Loucy (cell line): ENCODE measurements around the gene LCMT2.

ENCODE experiments used
- H2AFZ ChIP-seq: fragments of 200-600 bp; sonication (generic); 2 replicates; pipeline ENCODE4 v1.6.0; 2016; ENCODE audit warnings: antibody characterized with exemption, mild to moderate bottlenecking, low read length, moderate library complexity
- H3F3A ChIP-seq: fragments of 200-600 bp; 2 replicates; pipeline ENCODE4 v1.6.0; 2016; ENCODE audit warnings: antibody characterized with exemption, low read depth, mild to moderate bottlenecking
- H3K27me3 ChIP-seq: fragments of 200-600 bp; sonication (generic); 2 replicates; pipeline ENCODE4 v1.6.1; 2014; ENCODE audit warnings: low read length, mild to moderate bottlenecking; ENCODE audit not compliant: insufficient read depth, poor library complexity, severe bottlenecking
- H3K36me3 ChIP-seq: fragments of 200-600 bp; sonication (generic); 2 replicates; pipeline ENCODE4 v1.6.1; 2016; ENCODE audit warnings: low read length; ENCODE audit not compliant: insufficient read depth
- H3K4me1 ChIP-seq: fragments of 200-600 bp; sonication (generic); 2 replicates; pipeline ENCODE4 v1.5.1; 2014; ENCODE audit warnings: low read length, mild to moderate bottlenecking; ENCODE audit not compliant: insufficient read depth, poor library complexity, severe bottlenecking
- H3K4me2 ChIP-seq: fragments of 200-600 bp; sonication (generic); 2 replicates; pipeline ENCODE4 v1.6.0; 2014; ENCODE audit warnings: antibody characterized with exemption, low read length, low read depth, mild to moderate bottlenecking; ENCODE audit not compliant: poor library complexity, severe bottlenecking
- H3K4me3 ChIP-seq: fragments of 200-600 bp; sonication (generic); 2 replicates; pipeline ENCODE4 v1.5.1; 2014; ENCODE audit warnings: low read length, mild to moderate bottlenecking, mixed read lengths; ENCODE audit not compliant: poor library complexity, severe bottlenecking
- H3K79me2 ChIP-seq: fragments of 200-600 bp; sonication (generic); 2 replicates; pipeline ENCODE4 v1.6.1; 2014; ENCODE audit warnings: low read length; ENCODE audit not compliant: insufficient read depth
- H3K9ac ChIP-seq: fragments of 200-600 bp; sonication (generic); 2 replicates; pipeline ENCODE4 v1.6.0; 2014; ENCODE audit warnings: mild to moderate bottlenecking, low read depth, low read length, moderate library complexity; ENCODE audit not compliant: poor library complexity, severe bottlenecking
- H3K9me2 ChIP-seq: fragments of 200-600 bp; sonication (generic); replicated peaks from 2 replicates; pipeline ENCODE4 v1.6.1; 2016; ENCODE audit warnings: low read depth, low read length, mixed read lengths
- H3K9me3 ChIP-seq: fragments of 200-600 bp; sonication (generic); 2 replicates; pipeline ENCODE4 v1.6.1; 2014; ENCODE audit warnings: mild to moderate bottlenecking, antibody characterized with exemption, low read length, low read depth; ENCODE audit not compliant: insufficient read depth
- H4K20me1 ChIP-seq: fragments of 200-600 bp; sonication (generic); 2 replicates; pipeline ENCODE4 v1.6.0; 2014; ENCODE audit warnings: antibody characterized with exemption, low read length, mild to moderate bottlenecking; ENCODE audit not compliant: insufficient read depth, poor library complexity, severe bottlenecking
- EZH2phosphoT487 ChIP-seq: fragments of 200-600 bp; IDR thresholded peaks from 2 replicates; pipeline ENCODE4 v1.6.1; 2018; ENCODE audit warnings: antibody characterized with exemption, mild to moderate bottlenecking, moderate library complexity, borderline replicate concordance
- TF ChIP-seq, protein P1 (sequence below): fragments of 200-600 bp; sonication (generic); conservative IDR thresholded peaks from 2 replicates; pipeline ENCODE4 v1.5.1; 2014; ENCODE audit warnings: mild to moderate bottlenecking, antibody characterized with exemption, low read length

Gene LCMT2

DNA sequence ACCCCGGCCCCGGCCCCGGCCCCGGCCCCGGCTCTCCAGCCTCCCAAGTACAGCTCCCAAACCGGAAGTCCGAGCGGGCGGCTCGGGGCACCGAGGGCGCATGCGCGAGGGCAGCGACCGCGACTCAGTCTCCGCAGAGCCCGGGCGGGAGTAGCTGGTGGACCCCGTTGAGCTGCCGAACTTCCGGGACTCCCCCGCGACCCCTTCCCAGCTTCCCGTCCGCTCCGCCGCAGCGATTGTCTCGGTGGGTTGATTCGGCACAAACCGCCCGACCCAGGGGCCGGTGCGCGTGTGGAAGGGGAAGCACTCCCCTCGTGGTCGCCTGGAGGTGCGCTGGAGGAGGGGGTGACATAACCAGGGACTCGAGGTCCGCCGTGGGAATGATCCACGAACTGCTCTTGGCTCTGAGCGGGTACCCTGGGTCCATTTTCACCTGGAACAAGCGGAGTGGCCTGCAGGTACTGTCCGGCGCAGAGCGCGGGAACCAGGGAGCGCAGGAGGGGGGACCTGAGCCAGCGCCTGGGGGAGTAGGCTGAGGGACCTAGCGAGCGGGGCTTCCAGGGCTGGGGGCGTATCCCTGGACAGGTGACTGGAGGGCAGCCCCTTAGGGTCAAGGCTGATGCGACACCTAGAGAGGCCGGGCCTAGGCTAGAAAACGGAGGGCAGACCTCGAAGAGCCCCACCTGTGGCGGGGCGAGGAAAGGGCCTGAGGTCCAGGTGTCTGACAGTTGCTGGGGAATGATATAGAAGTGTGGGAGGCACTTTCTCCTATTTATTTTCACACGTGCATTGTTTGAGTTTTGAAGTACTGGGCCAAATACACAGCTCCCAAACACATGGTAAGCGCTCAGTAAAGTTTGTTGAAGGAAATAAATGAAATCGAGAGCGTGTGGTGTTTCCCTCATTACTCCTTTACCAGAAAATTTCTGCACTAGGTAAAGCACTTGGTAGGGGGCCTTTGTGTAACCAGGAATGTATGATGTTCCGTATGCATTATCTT is 40.9 kb upstream of the LCMT2 start, which contains the start of the genes TUBGCP4 and ZSCAN29:
TSS of gene TUBGCP4 (plus strand) at position 127 of the 1,000 bp plus-strand sequence. CDS start at position 381, 254 bp downstream.
TSS of gene ZSCAN29 (minus strand) at position 69 of the 1,000 bp plus-strand sequence. CDS start 1,130 bp downstream, outside the sequence.
- Histone ChIP-seq H3K9me2 (no peaks in the 10 kb centered on the region), H3K4me3 (peak within 1 kb of the TSS; percentile 98), H3K9ac (peak within 1 kb of the TSS; percentile 95), H3K9me3 (no peaks in the 10 kb centered on the region), H3K4me2 (peak within 1 kb of the TSS; percentile 95), H3K36me3 (peaks cover under 1% of the 10 kb centered on the region; the same call in 1 of the 2 replicates), H3F3A (no peaks in the 10 kb centered on the region), H3K4me1 (peaks cover 50% of the 10 kb centered on the region), H3K27me3 (no peaks in the 10 kb centered on the region), H2AFZ (peak within 1 kb of the TSS; percentile 98), H4K20me1 (peaks cover 34% of the 10 kb centered on the region), H3K79me2 (peaks cover 77% of the 10 kb centered on the region)
- TF ChIP-seq, protein P1, sequence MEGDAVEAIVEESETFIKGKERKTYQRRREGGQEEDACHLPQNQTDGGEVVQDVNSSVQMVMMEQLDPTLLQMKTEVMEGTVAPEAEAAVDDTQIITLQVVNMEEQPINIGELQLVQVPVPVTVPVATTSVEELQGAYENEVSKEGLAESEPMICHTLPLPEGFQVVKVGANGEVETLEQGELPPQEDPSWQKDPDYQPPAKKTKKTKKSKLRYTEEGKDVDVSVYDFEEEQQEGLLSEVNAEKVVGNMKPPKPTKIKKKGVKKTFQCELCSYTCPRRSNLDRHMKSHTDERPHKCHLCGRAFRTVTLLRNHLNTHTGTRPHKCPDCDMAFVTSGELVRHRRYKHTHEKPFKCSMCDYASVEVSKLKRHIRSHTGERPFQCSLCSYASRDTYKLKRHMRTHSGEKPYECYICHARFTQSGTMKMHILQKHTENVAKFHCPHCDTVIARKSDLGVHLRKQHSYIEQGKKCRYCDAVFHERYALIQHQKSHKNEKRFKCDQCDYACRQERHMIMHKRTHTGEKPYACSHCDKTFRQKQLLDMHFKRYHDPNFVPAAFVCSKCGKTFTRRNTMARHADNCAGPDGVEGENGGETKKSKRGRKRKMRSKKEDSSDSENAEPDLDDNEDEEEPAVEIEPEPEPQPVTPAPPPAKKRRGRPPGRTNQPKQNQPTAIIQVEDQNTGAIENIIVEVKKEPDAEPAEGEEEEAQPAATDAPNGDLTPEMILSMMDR, result peak; percentile 58
- TF ChIP-seq EZH2phosphoT487, result no peak

- Histone ChIP-seq H3K79me2 (peaks cover 78% of the 10 kb centered on the region), H4K20me1 (peaks cover 27% of the 10 kb centered on the region), H3K9ac (peak overlapping the region; percentile 95), H3K4me1 (peaks cover 50% of the 10 kb centered on the region), H2AFZ (peak overlapping the region; percentile 98), H3K9me2 (no peaks in the 10 kb centered on the region), H3K4me2 (peak overlapping the region; percentile 95), H3K9me3 (no peaks in the 10 kb centered on the region), H3F3A (no peaks in the 10 kb centered on the region), H3K36me3 (no peaks in the 10 kb centered on the region), H3K27me3 (no peaks in the 10 kb centered on the region), H3K4me3 (peak overlapping the region; percentile 98)
- TF ChIP-seq, protein P1, result no peak
- TF ChIP-seq EZH2phosphoT487, result no peak
Observed at GRCh38 chr15:43370310-43370974, 40.1 kb upstream of the LCMT2 start.

GRCh38 chr15:43361313-43361903 is 31.0 kb upstream of the LCMT2 start:
- H3F3A ChIP-seq, result no peaks in the 10 kb centered on the region

More at GRCh38 chr15:43361313-43361903, 31.0 kb upstream of the LCMT2 start:
- no peaks in the 10 kb centered on the region for H4K20me1 ChIP-seq
- H3K9me3 ChIP-seq, result peaks cover 21% of the 10 kb centered on the region
- peaks cover 16% of the 10 kb centered on the region for H3K4me1 ChIP-seq
- H3K36me3 ChIP-seq, result peaks cover 37% of the 10 kb centered on the region
- no peak overlapping the region for H3K4me2 ChIP-seq
- no peak for TF ChIP-seq EZH2phosphoT487
- TF ChIP-seq, protein P1, result no peak
- H3K9ac ChIP-seq, result no peak overlapping the region
- H3K27me3 ChIP-seq, result peaks cover 6% of the 10 kb centered on the region
- H2AFZ ChIP-seq, result no peak overlapping the region
- H3K79me2 ChIP-seq, result peaks cover 16% of the 10 kb centered on the region; the same call in 1 of the 2 replicates
- no peaks in the 10 kb centered on the region for H3K9me2 ChIP-seq
- no peak overlapping the region for H3K4me3 ChIP-seq
